ENCODE measurements around the gene ABCD1. TPM values are rescaled to one million over a fixed set of nuclear protein-coding genes. Genes with fewer than 3 reads are reported as not detected.

ABCD1 gene
- total RNA-seq, 1 experiment from 2014 or later = 44.9 TPM

DNA sequence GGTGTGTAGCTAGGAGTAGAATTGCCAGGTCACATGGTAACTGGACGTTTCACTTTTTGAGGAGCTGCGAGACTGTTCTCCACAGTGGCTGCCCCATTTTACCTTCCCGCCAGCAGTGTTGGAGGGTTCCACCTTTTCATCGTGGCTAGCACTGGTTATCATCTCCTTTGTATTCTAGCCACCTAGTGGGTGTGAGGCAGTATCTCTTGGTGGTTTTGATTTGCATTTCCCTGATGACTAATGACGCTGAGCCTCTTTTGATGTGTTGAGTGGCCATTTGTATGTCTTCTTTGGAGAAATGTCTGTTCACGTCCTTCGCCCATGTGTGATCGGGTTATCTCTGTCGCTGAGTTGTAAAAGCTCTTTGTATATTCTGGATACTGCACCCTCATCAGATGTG, 10.6 kb downstream of the ABCD1 start:
- Histone ChIP-seq H3K4me1 (replicated peaks; ENCODE audit: insufficient read depth) (peaks cover 31% of the 10 kb centered on the region), H3K79me2 (ENCODE audit: low read depth) (peaks cover 5% of the 10 kb centered on the region; the same call in 1 of the 2 replicates), H3K27ac (no peak overlapping the region), H3F3A (ENCODE audit: insufficient read depth, low read depth) (peaks cover 26% of the 10 kb centered on the region), H4K20me1 (ENCODE audit: insufficient read depth) (no peaks in the 10 kb centered on the region), H3K36me3 (ENCODE audit: low read depth) (peaks cover 13% of the 10 kb centered on the region; the same call in 1 of the 2 replicates), H3K9me3 (ENCODE audit: insufficient read depth, low read depth) (no peaks in the 10 kb centered on the region), H3K9me2 (ENCODE audit: insufficient read depth) (no peaks in the 10 kb centered on the region), H3K27me3 (ENCODE audit: insufficient read depth, low read depth) (no peaks in the 10 kb centered on the region), H2AFZ (no peak overlapping the region), H3K4me2 (no peak overlapping the region), H3K4me3 (no peak overlapping the region)
- DNase-seq = no peak
- CTCF ChIA-PET = no interaction called here
- BruUV-seq (replicated peaks) = no TSS peak
- POLR2A ChIA-PET (ENCODE audit: unreplicated experiment) = no interaction called here
- TF ChIP-seq EZH2 (IDR thresholded peaks at IDR 0.05; ENCODE audit: low read depth) = no peak
- TF ChIP-seq, protein P1, sequence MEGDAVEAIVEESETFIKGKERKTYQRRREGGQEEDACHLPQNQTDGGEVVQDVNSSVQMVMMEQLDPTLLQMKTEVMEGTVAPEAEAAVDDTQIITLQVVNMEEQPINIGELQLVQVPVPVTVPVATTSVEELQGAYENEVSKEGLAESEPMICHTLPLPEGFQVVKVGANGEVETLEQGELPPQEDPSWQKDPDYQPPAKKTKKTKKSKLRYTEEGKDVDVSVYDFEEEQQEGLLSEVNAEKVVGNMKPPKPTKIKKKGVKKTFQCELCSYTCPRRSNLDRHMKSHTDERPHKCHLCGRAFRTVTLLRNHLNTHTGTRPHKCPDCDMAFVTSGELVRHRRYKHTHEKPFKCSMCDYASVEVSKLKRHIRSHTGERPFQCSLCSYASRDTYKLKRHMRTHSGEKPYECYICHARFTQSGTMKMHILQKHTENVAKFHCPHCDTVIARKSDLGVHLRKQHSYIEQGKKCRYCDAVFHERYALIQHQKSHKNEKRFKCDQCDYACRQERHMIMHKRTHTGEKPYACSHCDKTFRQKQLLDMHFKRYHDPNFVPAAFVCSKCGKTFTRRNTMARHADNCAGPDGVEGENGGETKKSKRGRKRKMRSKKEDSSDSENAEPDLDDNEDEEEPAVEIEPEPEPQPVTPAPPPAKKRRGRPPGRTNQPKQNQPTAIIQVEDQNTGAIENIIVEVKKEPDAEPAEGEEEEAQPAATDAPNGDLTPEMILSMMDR (conservative IDR thresholded peaks at IDR 0.05) = no peak
- intact Hi-C loops (cut with micrococcal nuclease; ENCODE audit: unreplicated experiment) = no loop called here

DNA sequence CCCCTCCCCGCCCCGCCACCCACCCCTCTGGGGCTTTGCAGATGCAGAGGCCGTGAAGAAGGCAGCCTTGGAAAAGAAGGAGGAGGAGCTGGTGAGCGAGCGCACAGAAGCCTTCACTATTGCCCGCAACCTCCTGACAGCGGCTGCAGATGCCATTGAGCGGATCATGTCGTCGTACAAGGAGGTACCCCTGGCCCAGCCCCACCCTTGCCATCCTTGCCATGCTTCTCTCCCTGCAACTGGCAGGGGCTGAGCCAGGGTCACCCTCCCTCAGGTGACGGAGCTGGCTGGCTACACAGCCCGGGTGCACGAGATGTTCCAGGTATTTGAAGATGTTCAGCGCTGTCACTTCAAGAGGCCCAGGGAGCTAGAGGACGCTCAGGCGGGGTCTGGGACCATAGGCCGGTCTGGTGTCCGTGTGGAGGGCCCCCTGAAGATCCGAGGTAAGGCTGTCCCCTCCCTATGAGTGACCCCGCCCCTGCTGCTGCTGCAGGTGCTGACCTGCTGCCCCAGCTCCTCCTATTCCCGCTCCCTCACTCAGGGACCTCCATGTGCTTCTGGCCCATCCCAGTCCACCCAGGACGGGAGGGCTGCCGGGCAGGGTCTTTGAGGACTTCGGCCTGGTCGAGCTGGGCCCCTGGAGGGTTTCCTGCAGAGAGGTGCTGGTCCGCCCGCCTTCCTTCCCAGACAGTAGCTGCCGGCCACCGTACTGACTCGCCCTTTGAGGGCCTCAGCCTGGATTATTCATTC, 11.6 kb downstream of the ABCD1 start:
- no TSS peak for BruUV-seq (replicated peaks)
- H3K9me3 ChIP-seq (ENCODE audit: insufficient read depth, low read depth) = no peaks in the 10 kb centered on the region
- DNase-seq = no peak
- peaks cover 21% of the 10 kb centered on the region for H3K4me1 ChIP-seq (replicated peaks; ENCODE audit: insufficient read depth)
- H3K9me2 ChIP-seq (ENCODE audit: insufficient read depth) = no peaks in the 10 kb centered on the region
- CTCF ChIA-PET = no interaction called here
- H3F3A ChIP-seq (ENCODE audit: insufficient read depth, low read depth) = peaks cover 16% of the 10 kb centered on the region
- H2AFZ ChIP-seq = no peak overlapping the region
- no peaks in the 10 kb centered on the region for H3K79me2 ChIP-seq (ENCODE audit: low read depth)
- no peaks in the 10 kb centered on the region for H4K20me1 ChIP-seq (ENCODE audit: insufficient read depth)
- H3K4me3 ChIP-seq = no peak overlapping the region
- POLR2A ChIA-PET (ENCODE audit: unreplicated experiment) = no interaction called here
- H3K27me3 ChIP-seq (ENCODE audit: insufficient read depth, low read depth) = no peaks in the 10 kb centered on the region
- TF ChIP-seq, protein P1 (conservative IDR thresholded peaks at IDR 0.05) = no peak
- TF ChIP-seq EZH2 (IDR thresholded peaks at IDR 0.05; ENCODE audit: low read depth) = no peak
- H3K27ac ChIP-seq = no peak overlapping the region
- intact Hi-C loops (cut with micrococcal nuclease; ENCODE audit: unreplicated experiment) = no loop called here
- H3K36me3 ChIP-seq (ENCODE audit: low read depth) = peaks cover 6% of the 10 kb centered on the region; the same call in 1 of the 2 replicates
- no peak overlapping the region for H3K4me2 ChIP-seq

DNA sequence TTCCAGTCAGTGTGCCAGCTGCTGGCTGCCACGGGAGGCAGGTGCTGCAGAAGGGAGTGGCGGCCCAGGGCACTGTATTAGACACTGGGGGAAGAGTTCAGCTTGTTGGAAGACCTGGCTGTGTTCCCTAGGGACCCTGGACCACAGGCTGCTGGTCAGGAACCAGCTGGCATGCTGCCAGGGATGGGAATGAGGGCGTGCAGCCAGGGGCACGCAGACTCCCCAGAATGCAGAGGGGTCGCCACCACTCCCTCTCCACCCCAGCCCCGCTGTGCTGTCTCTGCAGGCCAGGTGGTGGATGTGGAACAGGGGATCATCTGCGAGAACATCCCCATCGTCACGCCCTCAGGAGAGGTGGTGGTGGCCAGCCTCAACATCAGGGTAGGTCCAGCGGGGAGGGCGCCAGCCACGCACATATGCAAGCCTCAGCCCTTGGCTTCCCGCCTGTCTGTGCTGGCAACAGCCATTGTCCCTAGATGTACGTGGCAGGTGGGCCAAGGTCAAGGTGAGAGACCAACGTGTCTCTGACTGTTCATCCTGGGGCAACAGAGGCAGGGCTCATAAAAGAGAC, 12.3 kb downstream of the ABCD1 start:
- H3K9me2 ChIP-seq (ENCODE audit: insufficient read depth) = no peaks in the 10 kb centered on the region
- no peak overlapping the region for H2AFZ ChIP-seq
- peaks cover under 1% of the 10 kb centered on the region; the same call in 1 of the 2 replicates for H3K36me3 ChIP-seq (ENCODE audit: low read depth)
- TF ChIP-seq EZH2 (IDR thresholded peaks at IDR 0.05; ENCODE audit: low read depth) = no peak
- TF ChIP-seq, protein P1 (conservative IDR thresholded peaks at IDR 0.05) = no peak
- no peak overlapping the region for H3K4me2 ChIP-seq
- intact Hi-C loops (cut with micrococcal nuclease; ENCODE audit: unreplicated experiment) = no loop called here
- no TSS peak for BruUV-seq (replicated peaks)
- H3K9me3 ChIP-seq (ENCODE audit: insufficient read depth, low read depth) = no peaks in the 10 kb centered on the region
- CTCF ChIA-PET = no interaction called here
- H3F3A ChIP-seq (ENCODE audit: insufficient read depth, low read depth) = peaks cover 9% of the 10 kb centered on the region
- H3K27me3 ChIP-seq (ENCODE audit: insufficient read depth, low read depth) = no peaks in the 10 kb centered on the region
- H3K79me2 ChIP-seq (ENCODE audit: low read depth) = no peaks in the 10 kb centered on the region
- POLR2A ChIA-PET (ENCODE audit: unreplicated experiment) = no interaction called here
- no peak overlapping the region for H3K27ac ChIP-seq
- no peak for DNase-seq
- H3K4me3 ChIP-seq = no peak overlapping the region
- no peaks in the 10 kb centered on the region for H4K20me1 ChIP-seq (ENCODE audit: insufficient read depth)
- H3K4me1 ChIP-seq (replicated peaks; ENCODE audit: insufficient read depth) = peaks cover 14% of the 10 kb centered on the region

All from PC-9 (cell line).